SH-SY5Y (cell line): Measurements from ENCODE around the gene COPS2.

Experiments
- GATA2 ChIP-seq: IDR thresholded peaks from 2 replicates; pipeline ENCODE4 v1.6.1; 2011; ENCODE audit warnings: mild to moderate bottlenecking, low read depth, low read length
- GATA3 ChIP-seq: IDR thresholded peaks from 2 replicates; pipeline ENCODE4 v1.6.1; 2011; ENCODE audit warnings: low read depth, mild to moderate bottlenecking, low read length, moderate library complexity

GRCh38 chr15:49152552-49153312, 2.7 kb downstream of the COPS2 start:
- TF ChIP-seq GATA2 (no peak), GATA3 (no peak)
